ENCODE measurements around the gene PRRT1B.

DNA sequence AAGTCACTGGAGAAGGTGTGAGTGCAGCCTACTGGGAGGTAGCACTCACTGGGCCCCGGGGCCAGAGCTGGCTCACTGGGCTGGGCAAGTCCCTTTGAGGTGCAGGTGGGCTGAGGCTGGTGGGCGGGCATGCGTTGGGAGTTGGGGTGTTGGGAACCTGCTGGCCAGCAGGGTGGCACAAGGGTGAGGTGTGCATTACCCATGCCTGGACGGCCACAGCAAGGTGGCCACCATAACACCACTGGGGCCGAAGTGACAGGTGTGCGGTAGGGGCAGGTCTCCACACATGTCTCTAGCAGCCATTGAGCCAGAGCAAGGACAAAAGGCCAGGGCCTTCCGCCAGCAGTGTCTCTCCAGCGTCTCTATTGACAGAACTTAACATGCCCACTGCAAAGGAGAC, 22.6 kb downstream of the PRRT1B start:
- TF ChIP-seq, protein P1, sequence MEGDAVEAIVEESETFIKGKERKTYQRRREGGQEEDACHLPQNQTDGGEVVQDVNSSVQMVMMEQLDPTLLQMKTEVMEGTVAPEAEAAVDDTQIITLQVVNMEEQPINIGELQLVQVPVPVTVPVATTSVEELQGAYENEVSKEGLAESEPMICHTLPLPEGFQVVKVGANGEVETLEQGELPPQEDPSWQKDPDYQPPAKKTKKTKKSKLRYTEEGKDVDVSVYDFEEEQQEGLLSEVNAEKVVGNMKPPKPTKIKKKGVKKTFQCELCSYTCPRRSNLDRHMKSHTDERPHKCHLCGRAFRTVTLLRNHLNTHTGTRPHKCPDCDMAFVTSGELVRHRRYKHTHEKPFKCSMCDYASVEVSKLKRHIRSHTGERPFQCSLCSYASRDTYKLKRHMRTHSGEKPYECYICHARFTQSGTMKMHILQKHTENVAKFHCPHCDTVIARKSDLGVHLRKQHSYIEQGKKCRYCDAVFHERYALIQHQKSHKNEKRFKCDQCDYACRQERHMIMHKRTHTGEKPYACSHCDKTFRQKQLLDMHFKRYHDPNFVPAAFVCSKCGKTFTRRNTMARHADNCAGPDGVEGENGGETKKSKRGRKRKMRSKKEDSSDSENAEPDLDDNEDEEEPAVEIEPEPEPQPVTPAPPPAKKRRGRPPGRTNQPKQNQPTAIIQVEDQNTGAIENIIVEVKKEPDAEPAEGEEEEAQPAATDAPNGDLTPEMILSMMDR (IDR thresholded peaks at IDR 0.05) = no peak
- no peak for TF ChIP-seq POLR2A (IDR thresholded peaks at IDR 0.05)
- no peak for TF ChIP-seq POLR2AphosphoS5 (IDR thresholded peaks at IDR 0.05)

Measured in transverse colon (tissue), 4 donors.